ENCODE measurements around the gene ZDHHC18.

DNA sequence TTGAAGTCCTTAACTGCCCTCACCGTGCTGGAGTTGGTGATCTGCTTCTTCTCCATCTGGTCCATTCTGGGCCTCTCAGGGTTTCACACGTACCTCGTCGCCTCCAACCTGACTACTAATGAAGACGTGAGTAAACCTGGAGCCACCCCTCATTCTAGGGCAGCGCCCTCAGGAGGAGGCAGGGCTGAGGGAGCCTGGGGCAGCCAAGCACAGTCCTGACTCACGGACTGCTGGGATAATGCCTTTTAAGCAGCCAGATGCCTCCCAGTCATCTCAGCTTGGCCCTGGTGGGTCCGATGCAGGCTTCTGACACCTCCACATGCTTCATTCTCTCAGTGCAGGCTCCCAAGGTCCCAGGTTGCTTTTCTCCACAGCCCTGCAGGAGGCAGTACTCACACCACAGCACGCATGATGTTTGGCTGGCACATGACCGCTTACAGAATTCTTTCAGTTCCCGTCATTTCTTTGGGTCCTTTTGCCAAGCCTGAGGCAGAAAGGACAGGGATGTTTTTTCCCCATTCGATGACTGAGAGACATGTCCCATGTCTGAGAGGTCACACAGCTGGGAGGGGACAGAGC lies 24.7 kb downstream of the ZDHHC18 start:
- TF ChIP-seq CTCF (IDR thresholded peaks at IDR 0.05; ENCODE audit: insufficient read depth, low read length): no peak
- TF ChIP-seq POLR2AphosphoS5 (IDR thresholded peaks at IDR 0.05; ENCODE audit: low read depth): no peak

Measured in HL-60 (cell line).